ENCODE data around the gene FAM120A.

DNA sequence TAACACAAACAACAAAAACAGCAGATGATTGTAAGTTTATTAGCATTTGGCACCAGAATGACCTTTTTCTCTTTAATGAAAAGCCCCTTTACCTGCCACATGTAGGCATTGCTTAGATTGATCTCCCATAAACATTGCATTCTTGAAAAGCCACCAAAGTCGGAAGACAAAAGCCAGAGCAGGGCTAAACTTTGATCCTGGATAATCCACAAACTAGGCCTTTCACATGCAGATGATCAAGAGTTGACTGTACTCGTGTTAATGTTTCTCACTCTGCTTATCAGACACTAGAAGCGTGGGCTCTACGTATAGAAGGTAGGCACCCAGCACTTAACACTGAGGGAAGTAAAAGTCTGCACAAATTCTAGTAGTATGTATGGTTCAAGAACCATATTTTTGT lies 103.9 kb downstream of the FAM120A start:
- TF ChIP-seq, protein P1, sequence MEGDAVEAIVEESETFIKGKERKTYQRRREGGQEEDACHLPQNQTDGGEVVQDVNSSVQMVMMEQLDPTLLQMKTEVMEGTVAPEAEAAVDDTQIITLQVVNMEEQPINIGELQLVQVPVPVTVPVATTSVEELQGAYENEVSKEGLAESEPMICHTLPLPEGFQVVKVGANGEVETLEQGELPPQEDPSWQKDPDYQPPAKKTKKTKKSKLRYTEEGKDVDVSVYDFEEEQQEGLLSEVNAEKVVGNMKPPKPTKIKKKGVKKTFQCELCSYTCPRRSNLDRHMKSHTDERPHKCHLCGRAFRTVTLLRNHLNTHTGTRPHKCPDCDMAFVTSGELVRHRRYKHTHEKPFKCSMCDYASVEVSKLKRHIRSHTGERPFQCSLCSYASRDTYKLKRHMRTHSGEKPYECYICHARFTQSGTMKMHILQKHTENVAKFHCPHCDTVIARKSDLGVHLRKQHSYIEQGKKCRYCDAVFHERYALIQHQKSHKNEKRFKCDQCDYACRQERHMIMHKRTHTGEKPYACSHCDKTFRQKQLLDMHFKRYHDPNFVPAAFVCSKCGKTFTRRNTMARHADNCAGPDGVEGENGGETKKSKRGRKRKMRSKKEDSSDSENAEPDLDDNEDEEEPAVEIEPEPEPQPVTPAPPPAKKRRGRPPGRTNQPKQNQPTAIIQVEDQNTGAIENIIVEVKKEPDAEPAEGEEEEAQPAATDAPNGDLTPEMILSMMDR (IDR thresholded peaks at IDR 0.05) = no peak
- TF ChIP-seq POLR2A (IDR thresholded peaks at IDR 0.05; ENCODE audit: low read depth) (no peak), POLR2AphosphoS5 (IDR thresholded peaks at IDR 0.05) (no peak)

Measured in esophagus muscularis mucosa (tissue), 3 donors.